Left lobe of liver (tissue), 2 donors: ENCODE results near the gene KRT82. TPM values are rescaled to one million over a fixed set of nuclear protein-coding genes. Genes with fewer than 3 reads are reported as not detected.
A peak's percentile ranks its signal among the peaks of the same experiment; 100 is the strongest.
"Not testable (repeated sequence)": the region's sequence is repeated elsewhere in the genome, so short reads cannot be mapped to it uniquely, and the experiment has no call there.

Source experiments
- ATAC-seq: fragments of 200-7000 bp; cut with Tn5 transposase; one replicate; pipeline ENCODE4 v1.9.1; 2020; ENCODE audit warnings: mild to moderate bottlenecking, moderate library complexity
- DNase-seq: peaks from one replicate; pipeline ENCODE4 v3.0.0-alpha.2; 2020; ENCODE audit warnings: low spot score
- total RNA-seq: library from RNA; stranded (reverse); gene quantifications from one replicate; pipeline ENCODE4 v1.2.1, GENCODE V29; 2021
- donor health status: DM: no; HTN: no; CAD: no; lungs with moderate emphysema.
- donor health status: DM: no; HTN: yes; CAD: no.

KRT82 gene
- total RNA-seq, result not detected

GRCh38 chr12:52405922-52406385 is at the start of gene KRT82:
TSS of gene KRT82 (minus strand) at chr12:52406335. CDS start at chr12:52406277, 58 bp downstream.
- no peak for DNase-seq

GRCh38 chr12:52455821-52456220 is 49.7 kb upstream of the KRT82 start:
- ATAC-seq (no peak), DNase-seq (no peak)

More at GRCh38 chr12:52405922-52406385, at the start of gene KRT82:
- no peak for ATAC-seq

- ATAC-seq, result no peak
- DNase-seq, result no peak
Measured at GRCh38 chr12:52454411-52455201, 48.5 kb upstream of the KRT82 start.

GRCh38 chr12:52452101-52452500 is 46.0 kb upstream of the KRT82 start, which contains the start of gene KRT6B:
TSS of gene KRT6B (minus strand) at chr12:52452146. CDS start at chr12:52452078, 68 bp downstream.
- ATAC-seq (no peak), DNase-seq (no peak)

- ATAC-seq (no peak), DNase-seq (no peak)
Measured at GRCh38 chr12:52448228-52448627, 42.1 kb upstream of the KRT82 start.

- not testable (repeated sequence) for ATAC-seq, DNase-seq
Measured at GRCh38 chr12:52447196-52447595, 41.1 kb upstream of the KRT82 start.

GRCh38 chr12:52446367-52447045 is 40.4 kb upstream of the KRT82 start:
- ATAC-seq, result no peak

GRCh38 chr12:52445876-52446275 is 39.7 kb upstream of the KRT82 start:
- ATAC-seq (no peak), DNase-seq (no peak)

More at GRCh38 chr12:52446367-52447045, 40.4 kb upstream of the KRT82 start:
- DNase-seq, result no peak

- DNase-seq, result no peak
- no peak for ATAC-seq
Measured at GRCh38 chr12:52444647-52445595, 38.8 kb upstream of the KRT82 start.

- ATAC-seq (no peak), DNase-seq (no peak)
Measured at GRCh38 chr12:52443966-52444365, 37.8 kb upstream of the KRT82 start.

GRCh38 chr12:52442600-52443061 is 36.5 kb upstream of the KRT82 start:
- DNase-seq, result no peak

GRCh38 chr12:52441320-52441911 is 35.3 kb upstream of the KRT82 start:
- DNase-seq (no peak), ATAC-seq (no peak)

More at GRCh38 chr12:52442600-52443061, 36.5 kb upstream of the KRT82 start:
- ATAC-seq, result peak; percentile 13

GRCh38 chr12:52440821-52441319 is 34.7 kb upstream of the KRT82 start:
- ATAC-seq (no peak), DNase-seq (no peak)

GRCh38 chr12:52439845-52440244 is 33.7 kb upstream of the KRT82 start:
- DNase-seq (no peak), ATAC-seq (no peak)

GRCh38 chr12:52439420-52439819 is 33.3 kb upstream of the KRT82 start:
- no peak for DNase-seq
- no peak for ATAC-seq

- ATAC-seq (peak; percentile 62), DNase-seq (no peak)
Measured at GRCh38 chr12:52438305-52439301, 32.5 kb upstream of the KRT82 start.

- ATAC-seq, result no peak
- no peak for DNase-seq
Measured at GRCh38 chr12:52437508-52437907, 31.4 kb upstream of the KRT82 start.

GRCh38 chr12:52436828-52437474 is 30.8 kb upstream of the KRT82 start:
- ATAC-seq (no peak), DNase-seq (no peak)
